H54 (cell line): ENCODE data around the gene RAB25.
"Not testable (repeated sequence)": the region's sequence is repeated elsewhere in the genome, so short reads cannot be mapped to it uniquely, and the experiment has no call there.

ENCODE experiments used
- DNase-seq: peaks from one replicate; pipeline ENCODE4 v3.0.0; 2011; ENCODE audit warnings: low spot score, mixed read lengths; ENCODE audit not compliant: insufficient read length
- FAIRE-seq: peaks from 3 replicates; lab custom pipeline; 2011; peaks lifted over from hg19 to GRCh38; lab: Jason Lieb, UNC
- POLR2A ChIP-seq: IDR thresholded peaks from 2 replicates; pipeline ENCODE4 v1.6.1; 2011; ENCODE audit warnings: low read depth, mild to moderate bottlenecking, low read length

Gene RAB25

GRCh38 chr1:156067262-156067661 lies 6.3 kb downstream of the RAB25 start:
- DNase-seq (no peak), FAIRE-seq (no peak)
- TF ChIP-seq POLR2A = no peak

GRCh38 chr1:156069490-156070455 lies 8.8 kb downstream of the RAB25 start:
- TF ChIP-seq POLR2A = no peak
- DNase-seq (no peak), FAIRE-seq (no peak)

GRCh38 chr1:156070548-156070947 lies 9.6 kb downstream of the RAB25 start:
- no peak for TF ChIP-seq POLR2A
- DNase-seq (no peak), FAIRE-seq (no peak)

- not testable (repeated sequence) for FAIRE-seq
Observed at GRCh38 chr1:156071332-156071816, 10.4 kb downstream of the RAB25 start.

GRCh38 chr1:156072251-156072650 lies 11.3 kb downstream of the RAB25 start:
- no peak for FAIRE-seq
- no peak for TF ChIP-seq POLR2A
- no peak for DNase-seq

More at GRCh38 chr1:156071332-156071816, 10.4 kb downstream of the RAB25 start:
- DNase-seq = not testable (repeated sequence)

GRCh38 chr1:156073110-156073687 lies 12.2 kb downstream of the RAB25 start:
- FAIRE-seq = no peak
- no peak for TF ChIP-seq POLR2A

GRCh38 chr1:156073740-156074139 lies 12.8 kb downstream of the RAB25 start:
- FAIRE-seq (no peak), DNase-seq (no peak)
- TF ChIP-seq POLR2A = no peak

More at GRCh38 chr1:156073110-156073687, 12.2 kb downstream of the RAB25 start:
- no peak for DNase-seq

GRCh38 chr1:156074661-156075060 lies 13.7 kb downstream of the RAB25 start:
- FAIRE-seq = no peak
- DNase-seq = no peak
- TF ChIP-seq POLR2A = no peak

GRCh38 chr1:156075162-156075561 lies 14.2 kb downstream of the RAB25 start:
- no peak for DNase-seq
- no peak for TF ChIP-seq POLR2A

GRCh38 chr1:156075775-156076204 lies 14.8 kb downstream of the RAB25 start:
- TF ChIP-seq POLR2A = no peak
- DNase-seq = no peak
- FAIRE-seq = no peak

More at GRCh38 chr1:156075162-156075561, 14.2 kb downstream of the RAB25 start:
- no peak for FAIRE-seq

GRCh38 chr1:156076609-156077429 lies 15.9 kb downstream of the RAB25 start:
- TF ChIP-seq POLR2A = no peak
- DNase-seq (no peak), FAIRE-seq (no peak)

GRCh38 chr1:156077430-156077760 lies 16.4 kb downstream of the RAB25 start:
- FAIRE-seq = no peak

GRCh38 chr1:156078728-156079127 lies 17.8 kb downstream of the RAB25 start:
- no peak for FAIRE-seq
- no peak for TF ChIP-seq POLR2A
- DNase-seq = no peak

More at GRCh38 chr1:156077430-156077760, 16.4 kb downstream of the RAB25 start:
- DNase-seq = no peak
- no peak for TF ChIP-seq POLR2A
